ENCODE results near the gene MAPK8IP3.
A peak's percentile ranks its signal among the peaks of the same experiment; 100 is the strongest.

The MAPK8IP3 gene

GRCh38 chr16:1763521-1764511 lies 57.8 kb downstream of the MAPK8IP3 start:
- no peak for DNase-seq (ENCODE audit: low spot score)

DNA sequence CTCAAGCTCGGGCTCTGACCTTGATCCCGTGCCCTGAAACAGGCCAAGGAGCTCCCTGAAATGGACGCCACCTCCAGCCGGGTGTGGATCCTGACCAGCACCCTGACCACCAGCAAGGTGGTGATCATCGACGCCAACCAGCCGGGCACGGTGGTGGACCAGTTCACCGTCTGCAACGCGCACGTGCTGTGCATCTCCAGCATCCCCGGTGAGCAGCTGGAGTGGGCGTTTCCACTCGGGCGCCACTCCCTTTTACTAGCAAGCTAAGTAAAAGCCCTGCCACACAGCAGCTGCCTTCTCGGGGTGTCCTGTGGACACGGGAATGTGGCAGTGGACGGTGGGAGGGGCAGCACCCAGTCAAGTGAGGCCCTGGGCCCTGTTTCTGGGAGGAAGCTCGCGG lies 59.0 kb downstream of the MAPK8IP3 start:
- DNase-seq (ENCODE audit: low spot score), result no peak

DNA sequence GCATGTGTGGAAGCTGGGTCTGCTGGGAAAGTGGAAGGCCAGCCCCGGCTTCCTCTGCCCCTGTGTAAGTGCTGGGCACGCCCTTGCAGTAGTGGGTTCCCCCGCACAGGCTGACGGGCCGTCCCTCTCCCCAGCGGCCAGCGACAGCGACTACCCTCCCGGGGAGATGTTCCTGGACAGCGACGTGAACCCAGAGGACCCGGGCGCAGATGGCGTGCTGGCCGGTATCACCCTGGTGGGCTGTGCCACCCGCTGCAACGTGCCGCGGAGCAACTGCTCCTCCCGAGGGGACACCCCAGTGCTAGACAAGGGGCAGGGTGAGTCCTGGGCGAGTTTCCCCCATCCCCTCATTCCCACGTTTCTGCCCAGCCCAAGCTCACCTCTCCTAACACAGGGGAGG lies 59.8 kb downstream of the MAPK8IP3 start:
- DNase-seq (ENCODE audit: low spot score), result no peak

GRCh38 chr16:1766231-1766630 lies 60.2 kb downstream of the MAPK8IP3 start:
- no peak for DNase-seq (ENCODE audit: low spot score)

DNA sequence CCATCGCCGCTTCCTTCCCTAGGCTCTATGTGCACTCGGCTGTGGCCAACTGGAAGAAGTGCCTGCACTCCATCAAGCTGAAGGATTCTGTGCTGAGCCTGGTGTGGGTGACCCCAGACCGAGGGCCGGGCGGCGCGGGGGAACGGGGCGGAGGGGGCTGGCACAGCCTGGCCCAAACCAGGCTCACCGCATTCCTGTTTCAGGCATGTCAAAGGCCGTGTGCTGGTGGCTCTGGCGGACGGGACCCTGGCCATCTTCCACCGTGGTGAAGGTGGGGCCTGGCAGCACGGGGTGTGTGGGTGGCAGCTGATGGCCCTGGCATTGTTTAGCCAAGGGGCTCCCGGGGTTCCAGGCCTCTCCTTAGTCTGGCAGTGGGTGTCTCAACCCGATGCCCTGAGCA lies 60.7 kb downstream of the MAPK8IP3 start:
- no peak for DNase-seq (ENCODE audit: low spot score)

DNA sequence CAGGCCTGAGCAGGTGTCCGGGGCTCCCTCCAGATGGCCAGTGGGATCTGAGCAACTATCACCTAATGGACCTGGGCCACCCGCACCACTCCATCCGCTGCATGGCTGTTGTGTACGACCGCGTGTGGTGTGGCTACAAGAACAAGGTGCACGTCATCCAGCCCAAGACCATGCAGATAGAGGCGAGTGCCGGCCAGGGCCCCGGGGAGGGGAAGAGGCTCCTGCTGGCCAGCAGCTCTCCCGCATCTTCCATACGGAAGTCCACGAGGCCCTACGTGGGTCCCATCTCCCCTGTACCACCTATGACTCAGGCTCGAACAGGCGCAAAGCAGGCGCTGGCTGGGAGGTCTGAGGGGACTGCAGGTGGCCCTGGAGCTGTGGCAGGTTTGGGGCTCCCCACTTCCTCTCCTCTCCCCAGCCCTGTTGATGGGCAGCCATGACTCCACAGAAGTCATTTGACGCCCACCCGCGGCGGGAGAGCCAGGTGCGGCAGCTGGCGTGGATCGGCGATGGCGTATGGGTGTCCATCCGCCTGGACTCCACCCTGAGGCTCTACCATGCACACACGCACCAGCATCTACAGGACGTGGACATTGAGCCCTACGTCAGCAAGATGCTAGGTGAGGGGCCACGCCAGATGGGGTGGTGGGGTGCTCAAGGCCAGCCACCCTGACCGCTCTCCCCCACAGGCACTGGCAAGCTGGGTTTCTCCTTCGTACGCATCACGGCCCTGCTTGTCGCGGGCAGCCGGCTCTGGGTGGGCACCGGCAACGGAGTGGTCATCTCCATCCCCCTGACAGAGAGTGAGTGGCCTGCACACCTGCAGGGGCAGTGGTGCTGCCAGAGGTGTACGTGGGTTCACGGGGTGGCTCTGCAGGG lies 61.4 kb downstream of the MAPK8IP3 start:
- DNase-seq (ENCODE audit: low spot score), result no peak

- DNase-seq (ENCODE audit: low spot score), result no peak
Measured at GRCh38 chr16:1768061-1768766, 62.2 kb downstream of the MAPK8IP3 start.

DNA sequence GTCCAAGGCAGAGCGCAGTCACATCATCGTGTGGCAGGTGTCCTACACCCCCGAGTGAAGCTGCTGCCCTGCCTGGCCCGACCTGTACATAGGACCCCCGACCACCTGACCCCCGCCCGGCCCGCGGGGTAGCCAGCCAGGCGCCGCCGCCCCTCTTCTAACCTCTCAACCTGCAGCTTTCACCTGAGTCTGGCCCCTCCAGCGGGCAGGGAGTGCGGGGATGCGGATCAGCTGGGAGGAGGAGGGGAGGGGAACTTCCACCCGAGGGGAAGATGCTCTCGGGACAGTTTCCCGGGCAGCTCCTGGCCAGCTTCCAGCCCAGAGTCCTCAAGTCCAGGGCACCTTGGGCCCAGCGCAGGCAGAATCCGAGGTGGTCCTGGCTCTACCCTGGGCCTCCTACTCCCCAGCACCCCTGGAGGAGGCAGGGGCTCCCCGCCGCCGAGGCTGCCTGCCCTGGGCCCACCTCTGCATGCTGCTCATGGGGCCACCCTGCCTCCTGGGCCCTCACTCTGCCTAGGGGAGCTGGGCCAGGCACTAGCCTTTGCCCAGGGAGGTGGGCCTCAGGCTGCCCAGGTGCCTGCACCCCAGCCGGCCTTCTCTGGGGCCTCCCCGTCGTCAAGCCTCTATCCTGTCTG lies 62.9 kb downstream of the MAPK8IP3 start:
- no peak for DNase-seq (ENCODE audit: low spot score)

GRCh38 chr16:1769402-1770300 lies 63.7 kb downstream of the MAPK8IP3 start:
- no peak for DNase-seq (ENCODE audit: low spot score)

GRCh38 chr16:1770328-1771187 lies 64.6 kb downstream of the MAPK8IP3 start:
- DNase-seq (ENCODE audit: low spot score), result peak; percentile 48

GRCh38 chr16:1771188-1771863 lies 65.3 kb downstream of the MAPK8IP3 start, which contains the start of gene NME3:
Gene NME3, minus strand, starts transcription at chr16:1771543. Its CDS starts 9 bp downstream, at chr16:1771534.
- DNase-seq (ENCODE audit: low spot score), result peak; percentile 76

GRCh38 chr16:1771864-1772361 lies 65.9 kb downstream of the MAPK8IP3 start:
- no peak for DNase-seq (ENCODE audit: low spot score)

- no peak for DNase-seq (ENCODE audit: low spot score)
Measured at GRCh38 chr16:1772362-1772907, 66.4 kb downstream of the MAPK8IP3 start, which contains the start of gene EME2. Gene EME2, plus strand, starts transcription at chr16:1772810. Its CDS starts 418 bp downstream, at chr16:1773228.

- peak; percentile 77 for DNase-seq (ENCODE audit: low spot score)
Measured at GRCh38 chr16:1772908-1773702, 67.1 kb downstream of the MAPK8IP3 start, which contains the start of gene MRPS34. Gene MRPS34, minus strand, starts transcription at chr16:1773134. Its CDS starts 15 bp downstream, at chr16:1773119.

- DNase-seq (ENCODE audit: low spot score), result peak; percentile 56
Measured at GRCh38 chr16:1773703-1774447, 67.9 kb downstream of the MAPK8IP3 start.

- no peak for DNase-seq (ENCODE audit: low spot score)
Measured at GRCh38 chr16:1774448-1774780, 68.4 kb downstream of the MAPK8IP3 start.
